Measurements from ENCODE around the gene RPL31.
"Not testable (repeated sequence)": the region's sequence is repeated elsewhere in the genome, so short reads cannot be mapped to it uniquely, and the experiment has no call there.

The RPL31 gene

GRCh38 chr2:101047075-101047766 lies 45.1 kb downstream of the RPL31 start:
- H3K36me3 ChIP-seq (ENCODE audit: insufficient read depth, low read length), result 0 out of 2 replicates have a peak, but pooled peaks cover 3% of the 10 kb centered on the region
- no peaks in the 10 kb centered on the region for H3K79me2 ChIP-seq (ENCODE audit: insufficient read depth, low read length)
- H3K27ac ChIP-seq (ENCODE audit: low read length), result no peak overlapping the region
- H2AFZ ChIP-seq (ENCODE audit: low read depth, low read length), result no peak overlapping the region
- no peak overlapping the region for H3K9ac ChIP-seq (ENCODE audit: low read depth, low read length)
- TF ChIP-seq CTCF (IDR thresholded peaks at IDR 0.05; ENCODE audit: borderline replicate concordance, extremely low read depth, low read length, poor library complexity, severe bottlenecking), result no peak
- TF ChIP-seq EZH2 (IDR thresholded peaks at IDR 0.05; ENCODE audit: borderline replicate concordance, low read depth, low read length, severe bottlenecking), result no peak
- DNase-seq (no peak), ATAC-seq (ENCODE audit: insufficient read depth, low read depth) (no peak)
- H3K27me3 ChIP-seq (ENCODE audit: insufficient read depth, low read length, poor library complexity), result no peaks in the 10 kb centered on the region
- no peak overlapping the region for H3K4me2 ChIP-seq (ENCODE audit: insufficient read depth, low read length)
- no peak overlapping the region for H3K4me3 ChIP-seq (ENCODE audit: low read depth in 1 of 2, low read length in 2 of 2)
- no peaks in the 10 kb centered on the region for H4K20me1 ChIP-seq (ENCODE audit: insufficient read depth, low read length)
- no peaks in the 10 kb centered on the region for H3K9me3 ChIP-seq (ENCODE audit: insufficient read depth, low read length, severe bottlenecking)
- H3K4me1 ChIP-seq (ENCODE audit: insufficient read depth, low read length), result no peaks in the 10 kb centered on the region

GRCh38 chr2:101047774-101048173 lies 45.7 kb downstream of the RPL31 start:
- Histone ChIP-seq H3K36me3 (ENCODE audit: insufficient read depth, low read length) (0 out of 2 replicates have a peak, but pooled peaks cover 3% of the 10 kb centered on the region), H3K4me3 (ENCODE audit: low read depth in 1 of 2, low read length in 2 of 2) (no peak overlapping the region), H3K27me3 (ENCODE audit: insufficient read depth, low read length, poor library complexity) (no peaks in the 10 kb centered on the region), H2AFZ (ENCODE audit: low read depth, low read length) (no peak overlapping the region), H3K27ac (ENCODE audit: low read length) (no peak overlapping the region), H4K20me1 (ENCODE audit: insufficient read depth, low read length) (no peaks in the 10 kb centered on the region), H3K79me2 (ENCODE audit: insufficient read depth, low read length) (no peaks in the 10 kb centered on the region), H3K9me3 (ENCODE audit: insufficient read depth, low read length, severe bottlenecking) (no peaks in the 10 kb centered on the region), H3K9ac (ENCODE audit: low read depth, low read length) (no peak overlapping the region), H3K4me1 (ENCODE audit: insufficient read depth, low read length) (no peaks in the 10 kb centered on the region), H3K4me2 (ENCODE audit: insufficient read depth, low read length) (no peak overlapping the region)
- TF ChIP-seq EZH2 (IDR thresholded peaks at IDR 0.05; ENCODE audit: borderline replicate concordance, low read depth, low read length, severe bottlenecking), result no peak
- TF ChIP-seq CTCF (IDR thresholded peaks at IDR 0.05; ENCODE audit: borderline replicate concordance, extremely low read depth, low read length, poor library complexity, severe bottlenecking), result no peak
- no peak for ATAC-seq (ENCODE audit: insufficient read depth, low read depth)
- DNase-seq, result no peak

GRCh38 chr2:101048756-101049155 lies 46.7 kb downstream of the RPL31 start:
- no peaks in the 10 kb centered on the region for H3K4me1 ChIP-seq (ENCODE audit: insufficient read depth, low read length)
- no peak overlapping the region for H3K27ac ChIP-seq (ENCODE audit: low read length)
- ATAC-seq (ENCODE audit: insufficient read depth, low read depth) (no peak), DNase-seq (no peak)
- H3K9me3 ChIP-seq (ENCODE audit: insufficient read depth, low read length, severe bottlenecking), result no peaks in the 10 kb centered on the region
- H2AFZ ChIP-seq (ENCODE audit: low read depth, low read length), result no peak overlapping the region
- TF ChIP-seq CTCF (IDR thresholded peaks at IDR 0.05; ENCODE audit: borderline replicate concordance, extremely low read depth, low read length, poor library complexity, severe bottlenecking), result no peak
- TF ChIP-seq EZH2 (IDR thresholded peaks at IDR 0.05; ENCODE audit: borderline replicate concordance, low read depth, low read length, severe bottlenecking), result no peak
- H3K79me2 ChIP-seq (ENCODE audit: insufficient read depth, low read length), result no peaks in the 10 kb centered on the region
- no peak overlapping the region for H3K4me2 ChIP-seq (ENCODE audit: insufficient read depth, low read length)
- H3K27me3 ChIP-seq (ENCODE audit: insufficient read depth, low read length, poor library complexity), result no peaks in the 10 kb centered on the region
- no peak overlapping the region for H3K4me3 ChIP-seq (ENCODE audit: low read depth in 1 of 2, low read length in 2 of 2)
- 0 out of 2 replicates have a peak, but pooled peaks cover 4% of the 10 kb centered on the region for H3K36me3 ChIP-seq (ENCODE audit: insufficient read depth, low read length)
- no peak overlapping the region for H3K9ac ChIP-seq (ENCODE audit: low read depth, low read length)
- no peaks in the 10 kb centered on the region for H4K20me1 ChIP-seq (ENCODE audit: insufficient read depth, low read length)

GRCh38 chr2:101050886-101051285 lies 48.8 kb downstream of the RPL31 start:
- H4K20me1 ChIP-seq (ENCODE audit: insufficient read depth, low read length); H3K27me3 ChIP-seq (ENCODE audit: insufficient read depth, low read length, poor library complexity); H3K4me3 ChIP-seq (ENCODE audit: low read depth in 1 of 2, low read length in 2 of 2); H3K9me3 ChIP-seq (ENCODE audit: insufficient read depth, low read length, severe bottlenecking); H3K4me1 ChIP-seq (ENCODE audit: insufficient read depth, low read length); H2AFZ ChIP-seq (ENCODE audit: low read depth, low read length); H3K9ac ChIP-seq (ENCODE audit: low read depth, low read length); H3K27ac ChIP-seq (ENCODE audit: low read length); ATAC-seq (ENCODE audit: insufficient read depth, low read depth); H3K79me2 ChIP-seq (ENCODE audit: insufficient read depth, low read length); H3K4me2 ChIP-seq (ENCODE audit: insufficient read depth, low read length); DNase-seq: not testable (repeated sequence)
- peaks cover 11% of the 10 kb centered on the region; the same call in 1 of the 2 replicates for H3K36me3 ChIP-seq (ENCODE audit: insufficient read depth, low read length)
